Omental fat pad (tissue), 4 donors: Measurements from ENCODE around the gene BRSK1. TPM values are rescaled to one million over a fixed set of nuclear protein-coding genes. Genes with fewer than 3 reads are reported as not detected.

ENCODE experiments used
- ATAC-seq: fragments of 150-250 bp; one replicate; pipeline ENCODE4 v1.9.1; 2016; ENCODE audit warnings: mild to moderate bottlenecking, moderate library complexity; ENCODE audit not compliant: low FRiP score
- DNase-seq: peaks from one replicate; pipeline ENCODE4 v3.0.0-alpha.2; 2019; ENCODE audit warnings: low spot score
- CTCF ChIP-seq, 3 donors: fragments of 450-650 bp; IDR thresholded peaks; one replicate each; pipeline ENCODE4 v1.5.1; 2016 to 2017; ENCODE audit warnings: antibody characterized with exemption in 3 of 3, mild to moderate bottlenecking in 3 of 3, moderate library complexity in 2 of 3
- total RNA-seq, 4 donors: library from RNA; depleted of rRNA; stranded (reverse); fragments of >200 nt; gene quantifications; one replicate each; pipeline ENCODE4 v1.1.0, GENCODE V29; 2016

The BRSK1 gene
- total RNA-seq, 4 donors from 2014 or later, result 0.19 to 2.1 TPM; not detected in 2

GRCh38 chr19:55312621-55313512 is 29.1 kb downstream of the BRSK1 start:
- ATAC-seq, result no peak
- TF ChIP-seq CTCF (IDR thresholded peaks at IDR 0.05), result no peak
- no peak for DNase-seq

GRCh38 chr19:55314396-55314795 is 30.6 kb downstream of the BRSK1 start:
- no peak for DNase-seq
- no peak for TF ChIP-seq CTCF (IDR thresholded peaks at IDR 0.05)
- ATAC-seq, result no peak

- no peak for TF ChIP-seq CTCF (IDR thresholded peaks at IDR 0.05)
- DNase-seq (no peak), ATAC-seq (no peak)
Measured at GRCh38 chr19:55315956-55316525, 32.2 kb downstream of the BRSK1 start.

- DNase-seq (no peak), ATAC-seq (no peak)
- no peak for TF ChIP-seq CTCF (IDR thresholded peaks at IDR 0.05)
Measured at GRCh38 chr19:55316646-55317045, 32.8 kb downstream of the BRSK1 start.

GRCh38 chr19:55319785-55320184 is 36.0 kb downstream of the BRSK1 start:
- no peak for TF ChIP-seq CTCF (IDR thresholded peaks at IDR 0.05)
- no peak for DNase-seq
- ATAC-seq, result peak; percentile 33

- no peak for TF ChIP-seq CTCF (IDR thresholded peaks at IDR 0.05)
- DNase-seq, result no peak
- ATAC-seq, result no peak
Measured at GRCh38 chr19:55320844-55321419, 37.1 kb downstream of the BRSK1 start.
